AG04450 (cell line): ENCODE measurements around the gene CTRB1. TPM values are rescaled to one million over a fixed set of nuclear protein-coding genes. Genes with fewer than 3 reads are reported as not detected.

Experiments
- CTCF ChIA-PET: fragments of 300-600, 350-600 bp; formaldehyde crosslinking; extraction: SDS; loops from one replicate; lab custom pipeline; 2022; ENCODE audit warnings: antibody characterized with exemption, inconsistent platforms; lab: Charles Lee
- POLR2A ChIA-PET: fragments of 350-600 bp; formaldehyde crosslinking; extraction: SDS; loops from one replicate; lab custom pipeline; 2021; ENCODE audit warnings: antibody characterized with exemption, inconsistent platforms; lab: Yijun Ruan, JAX
- DNase-seq: peaks from one replicate; pipeline ENCODE4 v3.0.0-alpha.2; 2011; ENCODE audit warnings: low read depth, low spot score
- H3K27ac ChIP-seq: one replicate; pipeline ENCODE4 v1.5.1; 2012; ENCODE audit warnings: low read depth, low read length, control low read depth
- H3K27me3 ChIP-seq: one replicate; pipeline ENCODE4 v1.6.0; 2012; ENCODE audit warnings: low read length; ENCODE audit not compliant: control insufficient read depth, insufficient read depth
- H3K4me3 ChIP-seq: 2 replicates; pipeline ENCODE4 v1.5.1; 2011; ENCODE audit warnings: mild to moderate bottlenecking, low read depth, low read length, control low read depth
- H3K9me3 ChIP-seq: 2 replicates; pipeline ENCODE4 v1.5.1; 2012; ENCODE audit warnings: low read length; ENCODE audit not compliant: control insufficient read depth, insufficient read depth
- CTCF ChIP-seq: IDR thresholded peaks from 2 replicates; pipeline ENCODE4 v1.5.1; 2011; ENCODE audit warnings: low read depth, low read length, control low read depth, inconsistent platforms
- polyA plus RNA-seq: library from polyadenylated mRNA; depleted of rRNA; stranded (reverse); fragments of >200 nt; gene quantifications from 2 replicates; pipeline ENCODE4 v1.2.3, GENCODE V29; 2011

CTRB1 gene
- polyA plus RNA-seq, 1 experiment, result not detected

DNA sequence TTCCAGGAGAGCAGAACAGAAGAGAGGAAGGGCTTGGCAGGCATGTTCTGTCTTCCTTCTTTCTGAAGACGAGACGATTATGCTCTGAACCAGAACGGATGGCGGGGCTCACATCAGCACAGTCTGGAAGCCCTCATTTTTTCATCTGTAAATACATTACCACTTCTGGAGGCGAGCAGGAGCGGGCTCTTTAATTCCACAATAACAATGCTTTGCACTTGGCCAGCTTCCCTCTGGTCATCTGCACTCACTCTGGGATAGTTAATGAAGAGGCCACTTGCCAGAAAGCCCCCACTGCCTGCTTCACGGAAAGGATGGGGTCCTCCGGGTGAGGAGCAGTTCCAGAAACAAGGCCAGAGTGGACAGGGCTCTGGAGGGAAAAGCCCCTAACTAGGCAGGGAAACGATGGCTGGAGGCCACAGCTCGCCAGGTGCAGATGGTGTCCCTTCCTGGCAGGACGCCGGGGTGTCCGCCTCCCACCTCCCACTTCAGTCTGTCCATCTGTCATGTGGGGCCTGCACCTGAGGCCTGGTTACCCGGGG lies 45.7 kb downstream of the CTRB1 start:
- no peak for TF ChIP-seq CTCF
- ChIA-PET CTCF (no interaction called here), POLR2A (interaction anchor here (0.6 to 1.0 kb wide), 2 partner anchors 14 to 114 kb away, joined by 3 read pairs; no protein-coding TSS in a partner anchor)
- H3K4me3 ChIP-seq, result peak overlapping the region; percentile 89
- no peak for DNase-seq
- H3K9me3 ChIP-seq, result peaks cover 4% of the 10 kb centered on the region; the same call in 1 of the 2 replicates
- H3K27ac ChIP-seq, result peak overlapping the region; percentile 61
- H3K27me3 ChIP-seq, result no peaks in the 10 kb centered on the region

- ChIA-PET CTCF (interaction anchor here (1.2 kb wide), 1 partner anchor 32 kb away, joined by 5 read pairs; no protein-coding TSS in a partner anchor), POLR2A (interaction anchor here (1.0 to 1.3 kb wide), 2 partner anchors 14 to 40 kb away, joined by 3 read pairs; no protein-coding TSS in a partner anchor)
- no peak for TF ChIP-seq CTCF
- peak overlapping the region; percentile 61 for H3K27ac ChIP-seq
- peaks cover 4% of the 10 kb centered on the region; the same call in 1 of the 2 replicates for H3K9me3 ChIP-seq
- H3K27me3 ChIP-seq, result no peaks in the 10 kb centered on the region
- H3K4me3 ChIP-seq, result peak overlapping the region; percentile 89
- no peak for DNase-seq
Measured at GRCh38 chr16:75264999-75265910, 46.5 kb downstream of the CTRB1 start.

- H3K9me3 ChIP-seq, result peaks cover 4% of the 10 kb centered on the region; the same call in 1 of the 2 replicates
- no peak for TF ChIP-seq CTCF
- ChIA-PET POLR2A (interaction anchor here (0.6 to 1.3 kb wide), 4 partner anchors 11 to 39 kb away, joined by 3 read pairs; no protein-coding TSS in a partner anchor), CTCF (interaction anchor here (1.2 to 1.3 kb wide), 2 partner anchors 33 to 39 kb away, joined by 3 to 5 read pairs; no protein-coding TSS in a partner anchor)
- DNase-seq, result no peak
- H3K27ac ChIP-seq, result peak overlapping the region; percentile 22
- H3K4me3 ChIP-seq, result peak overlapping the region; percentile 89
- no peaks in the 10 kb centered on the region for H3K27me3 ChIP-seq
Measured at GRCh38 chr16:75265911-75266701, 47.3 kb downstream of the CTRB1 start.

GRCh38 chr16:75266738-75267630 lies 48.2 kb downstream of the CTRB1 start:
- Histone ChIP-seq H3K27me3 (no peaks in the 10 kb centered on the region), H3K27ac (no peak overlapping the region), H3K4me3 (peak overlapping the region; percentile 89; the same call in 1 of the 2 replicates), H3K9me3 (peaks cover 4% of the 10 kb centered on the region; the same call in 1 of the 2 replicates)
- no peak for TF ChIP-seq CTCF
- POLR2A ChIA-PET, result interaction anchor here (0.6 to 1.3 kb wide), 4 partner anchors 12 to 38 kb away, joined by 3 read pairs; no protein-coding TSS in a partner anchor
- DNase-seq, result no peak
- CTCF ChIA-PET, result interaction anchor here (1.2 to 1.3 kb wide), 2 partner anchors 33 to 38 kb away, joined by 3 to 5 read pairs; no protein-coding TSS in a partner anchor
